NCI-H2107 treated with DMSO at 0.1 percent for 48 hours (cell line): Measurements from ENCODE around the gene ADAMTS15.

ENCODE experiments used
- DNase-seq: peaks from one replicate; lab custom pipeline; 2025; ENCODE audit not compliant: unreplicated experiment; lab: John Stamatoyannopoulos, UW

Gene ADAMTS15

DNA sequence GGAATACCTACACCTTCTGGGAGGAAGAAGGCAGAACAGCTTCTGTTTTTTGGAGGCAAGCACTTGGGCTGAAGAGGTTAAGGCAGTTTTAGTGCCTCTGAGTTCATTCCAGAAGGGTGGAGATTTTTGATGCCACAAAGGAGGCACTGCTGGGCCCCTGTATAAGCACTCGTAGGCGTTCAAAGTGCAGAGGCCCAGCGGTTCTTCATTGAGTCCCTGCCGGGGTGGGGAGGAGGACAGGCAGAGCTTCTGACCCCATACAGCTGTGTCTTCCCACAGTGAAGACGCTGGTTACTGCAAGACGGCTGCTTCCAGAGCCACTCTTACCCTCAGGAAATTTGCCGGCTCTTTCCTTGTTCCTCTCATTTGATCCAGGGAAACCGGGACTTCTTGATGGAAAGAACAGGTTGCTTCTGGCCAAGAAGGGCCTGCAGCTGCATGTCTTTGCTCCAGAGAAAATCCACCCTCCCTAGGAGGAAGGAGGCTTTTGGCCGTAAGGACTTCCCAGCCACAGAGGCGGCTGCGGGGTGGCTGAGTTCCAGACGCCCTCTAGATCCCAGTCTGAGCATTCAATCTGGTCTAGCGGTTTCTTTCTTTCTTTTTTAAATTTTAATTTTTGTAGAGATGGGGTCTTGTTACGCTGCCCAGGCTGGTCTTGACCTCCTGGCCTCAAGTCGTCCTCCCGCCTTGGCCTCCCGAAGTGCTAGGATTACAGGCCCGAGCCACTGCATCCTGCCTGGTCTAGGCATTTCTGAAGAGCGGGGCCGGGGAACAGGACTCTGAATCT, 9.4 kb downstream of the ADAMTS15 start:
- DNase-seq: no peak

DNA sequence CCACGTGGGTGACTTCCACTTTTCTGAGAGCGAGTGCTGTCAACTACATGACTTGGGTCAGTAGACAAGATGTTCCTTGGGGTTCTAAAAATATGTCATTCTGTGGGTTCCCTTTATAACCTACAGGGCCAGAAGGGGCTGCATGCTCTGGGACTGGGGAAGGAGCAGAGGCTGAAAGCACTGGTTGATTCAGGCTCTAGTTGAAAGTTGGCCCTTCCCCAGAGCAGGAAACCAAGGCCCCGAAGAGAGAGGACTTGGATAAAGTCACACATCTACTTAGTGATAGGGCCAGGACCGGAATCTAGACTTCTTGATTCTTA, 9.9 kb downstream of the ADAMTS15 start:
- DNase-seq: no peak

DNA sequence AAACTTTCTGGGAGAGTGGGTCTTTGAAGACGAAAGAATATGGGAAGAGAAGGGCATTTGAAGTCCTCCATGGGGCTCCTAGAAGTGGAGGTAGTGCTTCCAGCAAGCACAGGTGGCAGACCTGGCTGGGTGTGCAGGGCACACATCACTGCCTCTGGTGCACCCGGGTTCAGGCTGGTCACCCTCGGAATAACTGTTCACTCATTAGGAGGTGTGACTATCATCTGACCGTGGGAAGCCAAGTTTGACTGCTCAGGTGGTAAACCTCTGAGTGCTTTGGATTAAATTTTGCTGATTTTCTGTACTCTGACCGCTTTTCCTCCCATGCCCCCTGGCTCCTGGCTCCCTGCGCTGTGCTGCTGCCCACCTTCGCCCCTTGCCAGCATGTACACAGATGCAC, 11.1 kb downstream of the ADAMTS15 start:
- no peak for DNase-seq

DNA sequence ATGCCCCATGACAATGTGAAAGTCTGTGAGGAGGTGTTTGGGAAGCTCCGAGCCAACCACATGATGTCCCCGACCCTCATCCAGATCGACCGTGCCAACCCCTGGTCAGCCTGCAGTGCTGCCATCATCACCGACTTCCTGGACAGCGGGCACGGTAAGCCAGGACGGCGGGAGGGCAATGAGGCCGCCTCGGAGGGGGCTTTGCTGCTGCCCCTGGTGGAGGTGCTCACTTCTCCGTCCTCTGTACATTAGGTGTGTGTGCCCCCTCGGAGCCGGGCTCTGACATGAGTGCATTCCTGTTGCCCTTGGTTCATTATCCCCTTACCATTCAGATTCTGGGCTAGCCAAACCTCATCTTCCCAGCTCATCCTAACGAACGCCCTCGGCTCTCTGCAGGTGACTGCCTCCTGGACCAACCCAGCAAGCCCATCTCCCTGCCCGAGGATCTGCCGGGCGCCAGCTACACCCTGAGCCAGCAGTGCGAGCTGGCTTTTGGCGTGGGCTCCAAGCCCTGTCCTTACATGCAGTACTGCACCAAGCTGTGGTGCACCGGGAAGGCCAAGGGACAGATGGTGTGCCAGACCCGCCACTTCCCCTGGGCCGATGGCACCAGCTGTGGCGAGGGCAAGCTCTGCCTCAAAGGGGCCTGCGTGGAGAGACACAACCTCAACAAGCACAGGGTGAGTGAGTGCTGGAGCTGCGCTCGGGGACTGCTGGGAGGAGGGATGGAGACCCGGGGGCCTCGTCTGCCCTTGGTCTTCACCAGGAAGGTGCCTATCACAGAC, 13.8 kb downstream of the ADAMTS15 start:
- DNase-seq: no peak

DNA sequence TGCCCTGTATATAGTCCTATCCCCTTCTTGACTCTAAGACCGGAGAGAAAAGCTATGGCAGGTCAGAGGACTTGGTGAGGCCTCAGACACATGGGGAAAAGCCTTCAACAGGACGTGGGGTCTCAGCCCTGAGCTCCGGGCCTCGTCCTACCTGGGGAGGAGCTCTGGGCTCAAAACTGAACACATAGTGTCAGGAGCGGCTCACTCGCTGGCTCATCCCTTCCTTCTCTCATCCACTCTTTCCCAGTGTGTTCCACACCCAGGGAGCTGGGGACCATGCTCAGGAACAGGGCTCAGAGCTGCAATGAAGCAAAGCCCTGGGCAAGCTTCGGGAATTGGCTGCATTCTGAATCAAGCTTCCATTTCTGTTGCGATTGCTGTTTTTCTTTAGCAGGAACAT, 14.5 kb downstream of the ADAMTS15 start:
- no peak for DNase-seq

DNA sequence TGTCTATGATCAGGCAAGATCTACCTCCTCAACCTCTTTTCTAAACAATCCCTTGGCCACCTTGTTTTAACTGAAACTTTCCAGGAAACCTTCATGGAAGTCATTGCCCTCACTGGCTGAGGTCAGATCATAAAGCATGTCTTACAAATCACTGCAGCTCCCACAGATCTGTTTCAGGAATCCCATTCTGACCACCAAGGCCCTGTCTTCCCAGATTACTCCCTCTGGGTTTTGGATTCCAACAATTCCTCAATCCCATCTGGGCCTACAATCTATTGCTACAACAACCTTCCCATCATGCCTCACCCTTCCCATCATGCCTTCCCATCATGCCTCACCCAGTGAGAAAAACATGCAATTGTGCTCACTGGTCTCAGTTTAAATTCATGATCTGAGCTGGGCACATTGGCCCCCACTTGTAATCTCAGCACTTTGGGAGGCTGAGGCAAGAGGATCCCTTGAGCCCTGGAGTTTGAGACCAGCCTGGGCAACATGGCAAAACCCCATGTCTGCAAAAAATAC, 15.9 kb downstream of the ADAMTS15 start:
- DNase-seq: no peak

DNA sequence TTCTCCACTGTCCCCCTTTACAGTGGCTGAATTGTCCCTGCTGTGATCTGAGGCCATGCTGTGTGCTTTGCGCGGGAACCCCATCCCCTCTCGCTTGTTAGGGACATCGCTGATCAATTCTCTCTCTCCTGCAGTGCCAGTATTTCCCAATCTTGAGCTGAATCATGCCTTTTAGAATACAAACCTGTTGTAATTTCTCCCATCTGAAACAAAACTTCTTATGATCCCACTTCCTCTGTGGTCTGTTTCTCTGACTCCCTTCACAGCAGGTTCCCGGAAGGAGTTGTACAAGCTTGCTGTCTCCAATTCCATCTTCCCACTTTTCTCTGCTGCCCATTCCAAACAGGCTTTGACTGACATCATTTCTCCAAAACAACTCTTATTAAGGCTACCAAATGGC, 16.8 kb downstream of the ADAMTS15 start:
- DNase-seq: no peak

DNA sequence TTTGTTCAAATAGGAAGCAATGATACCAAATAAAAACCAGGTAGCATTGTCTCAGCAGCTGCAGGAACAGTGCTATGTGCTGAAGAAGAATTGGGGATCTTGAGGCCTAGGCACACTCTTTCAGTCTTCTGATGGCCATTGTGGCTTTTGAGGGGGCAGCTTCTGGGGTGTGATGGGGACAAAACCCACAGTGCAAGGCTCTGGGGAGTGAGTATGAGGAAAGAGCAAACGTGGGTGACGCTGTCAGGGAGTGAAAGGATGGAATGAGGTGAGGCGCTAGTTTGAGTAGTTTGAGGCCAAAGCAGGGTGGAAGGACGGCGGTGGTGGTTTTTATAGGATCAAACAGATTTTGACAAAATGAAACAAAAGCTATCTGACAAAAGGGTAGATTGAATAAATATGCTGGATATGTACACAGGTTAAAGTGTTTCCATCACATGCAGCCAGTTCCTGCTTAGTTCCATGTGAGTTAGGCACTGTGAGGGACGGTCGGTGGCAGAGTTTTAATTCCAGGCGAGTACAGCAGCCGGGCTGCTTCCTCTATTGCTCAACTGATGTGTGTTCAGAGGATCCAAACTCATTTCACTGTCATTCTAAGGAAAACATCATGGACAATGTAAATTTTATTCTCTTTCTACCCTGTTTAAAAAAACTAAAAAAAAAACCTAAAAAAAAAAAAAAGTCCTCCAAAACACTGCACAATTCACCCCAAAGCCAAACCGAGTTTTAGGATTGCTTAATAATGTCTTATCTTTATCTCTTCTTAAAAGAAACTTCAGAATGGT, 18.9 kb downstream of the ADAMTS15 start:
- DNase-seq: no peak

DNA sequence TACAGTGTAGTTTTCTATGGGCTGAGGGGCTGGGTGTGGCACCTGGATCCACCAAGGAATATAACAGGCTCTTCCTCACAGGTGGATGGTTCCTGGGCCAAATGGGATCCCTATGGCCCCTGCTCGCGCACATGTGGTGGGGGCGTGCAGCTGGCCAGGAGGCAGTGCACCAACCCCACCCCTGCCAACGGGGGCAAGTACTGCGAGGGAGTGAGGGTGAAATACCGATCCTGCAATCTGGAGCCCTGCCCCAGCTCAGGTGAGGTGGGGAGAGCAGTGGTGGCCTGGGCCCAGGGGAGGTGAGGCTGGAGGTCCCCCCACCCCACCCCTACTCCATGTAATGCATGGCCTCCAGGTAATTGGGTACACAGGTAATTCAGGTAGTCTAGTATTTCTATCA, 20.7 kb downstream of the ADAMTS15 start:
- no peak for DNase-seq

DNA sequence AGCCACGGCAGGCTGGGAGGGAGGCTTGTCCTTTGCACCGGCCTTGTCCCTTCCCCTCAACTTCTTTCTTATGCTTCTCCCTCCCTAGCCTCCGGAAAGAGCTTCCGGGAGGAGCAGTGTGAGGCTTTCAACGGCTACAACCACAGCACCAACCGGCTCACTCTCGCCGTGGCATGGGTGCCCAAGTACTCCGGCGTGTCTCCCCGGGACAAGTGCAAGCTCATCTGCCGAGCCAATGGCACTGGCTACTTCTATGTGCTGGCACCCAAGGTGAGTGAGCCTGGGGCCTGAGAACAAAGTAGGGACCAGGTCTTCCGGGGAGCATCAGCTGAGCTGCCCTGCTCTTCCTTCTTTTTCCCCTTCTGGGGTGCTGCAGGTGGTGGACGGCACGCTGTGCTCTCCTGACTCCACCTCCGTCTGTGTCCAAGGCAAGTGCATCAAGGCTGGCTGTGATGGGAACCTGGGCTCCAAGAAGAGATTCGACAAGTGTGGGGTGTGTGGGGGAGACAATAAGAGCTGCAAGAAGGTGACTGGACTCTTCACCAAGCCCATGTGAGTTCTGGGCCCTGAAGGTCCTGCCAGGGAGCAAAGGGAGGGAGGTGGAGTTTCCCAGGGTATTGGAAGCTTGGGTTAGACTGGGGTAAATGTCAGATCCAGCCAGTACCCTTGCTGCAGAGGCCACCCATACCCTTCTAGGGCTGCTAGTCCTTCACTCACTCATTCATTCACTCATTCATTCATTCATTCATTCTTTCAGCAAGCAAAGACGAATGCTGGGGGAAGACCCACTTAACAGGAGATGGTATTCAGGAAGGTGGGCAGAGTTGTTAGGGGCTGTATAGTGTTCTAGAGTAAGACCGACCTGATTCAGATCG, 22.6 kb downstream of the ADAMTS15 start:
- DNase-seq: no peak

DNA sequence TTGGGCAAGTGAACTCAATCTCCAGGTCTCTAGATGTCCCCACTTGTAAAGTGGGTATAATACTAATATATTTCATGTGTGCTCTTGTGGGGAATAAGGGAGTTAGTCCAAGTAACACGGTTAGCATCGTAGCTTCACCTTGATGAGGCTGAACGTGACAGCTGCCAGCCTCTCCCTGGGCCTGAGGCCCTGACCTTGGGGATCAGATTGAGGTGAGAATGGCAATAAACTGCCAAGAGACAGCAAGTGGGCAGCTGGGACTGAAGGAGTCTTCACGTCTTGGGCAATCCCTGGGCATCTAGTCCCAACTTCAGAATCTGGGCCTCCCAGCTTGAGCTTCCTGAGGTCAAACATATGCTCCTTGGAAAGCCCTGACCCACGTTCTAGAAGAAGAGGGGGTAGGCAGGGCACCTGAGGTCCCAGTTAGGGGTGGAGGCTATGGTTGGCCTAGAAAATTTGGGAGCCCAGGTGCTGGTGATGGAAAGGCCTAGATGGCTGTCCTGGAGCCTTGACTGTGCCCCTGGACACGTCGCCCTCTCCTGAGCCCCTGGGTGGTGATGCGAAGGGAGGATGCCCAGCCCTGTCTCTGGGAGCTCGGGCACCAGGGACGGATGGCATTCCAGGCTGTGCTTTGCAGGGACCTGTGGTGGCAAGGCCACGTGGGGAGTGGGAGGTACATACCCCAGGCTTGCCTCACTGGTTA, 23.4 kb downstream of the ADAMTS15 start:
- DNase-seq: no peak

DNA sequence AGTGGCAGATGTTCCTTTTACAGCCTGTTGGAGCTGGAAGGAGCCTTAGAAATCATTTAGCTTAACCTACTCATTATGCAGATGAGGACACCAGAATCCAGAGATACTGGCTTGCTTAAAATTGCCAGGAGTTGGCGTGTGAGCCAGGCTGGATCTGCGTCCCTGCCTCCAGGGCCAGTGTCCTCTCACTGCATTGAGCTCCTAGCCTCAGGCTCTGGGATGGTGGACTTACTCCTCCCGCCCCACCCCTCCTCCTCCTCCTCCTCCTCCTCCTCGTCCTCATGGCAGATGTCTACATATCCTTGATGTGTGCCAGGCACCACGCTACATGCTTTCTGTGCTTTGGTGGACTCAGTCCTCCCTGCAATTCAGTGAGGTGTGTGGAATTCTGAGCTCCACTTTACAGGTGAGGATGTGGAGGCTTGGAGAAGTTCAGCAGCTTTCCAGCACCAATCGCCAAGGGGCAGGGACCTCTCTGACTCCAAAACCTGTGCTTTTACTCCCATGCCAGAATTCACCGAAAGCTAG, 24.1 kb downstream of the ADAMTS15 start:
- DNase-seq: no peak

DNA sequence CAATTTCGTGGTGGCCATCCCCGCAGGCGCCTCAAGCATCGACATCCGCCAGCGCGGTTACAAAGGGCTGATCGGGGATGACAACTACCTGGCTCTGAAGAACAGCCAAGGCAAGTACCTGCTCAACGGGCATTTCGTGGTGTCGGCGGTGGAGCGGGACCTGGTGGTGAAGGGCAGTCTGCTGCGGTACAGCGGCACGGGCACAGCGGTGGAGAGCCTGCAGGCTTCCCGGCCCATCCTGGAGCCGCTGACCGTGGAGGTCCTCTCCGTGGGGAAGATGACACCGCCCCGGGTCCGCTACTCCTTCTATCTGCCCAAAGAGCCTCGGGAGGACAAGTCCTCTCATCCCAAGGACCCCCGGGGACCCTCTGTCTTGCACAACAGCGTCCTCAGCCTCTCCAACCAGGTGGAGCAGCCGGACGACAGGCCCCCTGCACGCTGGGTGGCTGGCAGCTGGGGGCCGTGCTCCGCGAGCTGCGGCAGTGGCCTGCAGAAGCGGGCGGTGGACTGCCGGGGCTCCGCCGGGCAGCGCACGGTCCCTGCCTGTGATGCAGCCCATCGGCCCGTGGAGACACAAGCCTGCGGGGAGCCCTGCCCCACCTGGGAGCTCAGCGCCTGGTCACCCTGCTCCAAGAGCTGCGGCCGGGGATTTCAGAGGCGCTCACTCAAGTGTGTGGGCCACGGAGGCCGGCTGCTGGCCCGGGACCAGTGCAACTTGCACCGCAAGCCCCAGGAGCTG, 24.8 kb downstream of the ADAMTS15 start:
- no peak for DNase-seq

DNA sequence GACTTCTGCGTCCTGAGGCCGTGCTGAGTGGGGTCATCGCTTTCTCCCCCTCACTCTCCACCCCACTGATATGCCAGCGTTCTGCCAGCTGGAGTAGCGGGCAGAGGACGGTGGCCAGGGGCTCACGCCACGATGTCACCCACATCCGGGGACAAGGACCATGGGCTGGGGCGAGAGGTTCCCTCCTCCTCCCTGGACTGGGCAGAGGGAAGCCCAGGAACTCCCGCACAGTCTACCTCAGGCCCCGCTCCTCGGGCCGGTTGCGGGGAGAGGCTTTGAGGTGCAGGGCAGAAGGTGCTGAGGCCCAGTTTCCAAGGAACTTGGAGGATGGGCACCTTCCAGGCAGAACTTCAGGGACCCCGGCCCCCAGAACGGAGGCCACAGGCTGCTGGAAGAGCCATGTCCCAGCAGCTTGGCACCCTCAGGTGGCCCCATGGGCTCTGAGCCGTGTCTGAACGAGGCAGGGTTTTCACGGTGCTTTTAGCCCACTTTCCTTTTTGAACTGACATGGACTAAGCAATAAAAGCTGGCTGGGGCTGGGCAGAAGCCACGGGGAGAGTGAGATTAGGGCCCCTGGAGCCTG, 25.4 kb downstream of the ADAMTS15 start:
- DNase-seq: no peak

DNA sequence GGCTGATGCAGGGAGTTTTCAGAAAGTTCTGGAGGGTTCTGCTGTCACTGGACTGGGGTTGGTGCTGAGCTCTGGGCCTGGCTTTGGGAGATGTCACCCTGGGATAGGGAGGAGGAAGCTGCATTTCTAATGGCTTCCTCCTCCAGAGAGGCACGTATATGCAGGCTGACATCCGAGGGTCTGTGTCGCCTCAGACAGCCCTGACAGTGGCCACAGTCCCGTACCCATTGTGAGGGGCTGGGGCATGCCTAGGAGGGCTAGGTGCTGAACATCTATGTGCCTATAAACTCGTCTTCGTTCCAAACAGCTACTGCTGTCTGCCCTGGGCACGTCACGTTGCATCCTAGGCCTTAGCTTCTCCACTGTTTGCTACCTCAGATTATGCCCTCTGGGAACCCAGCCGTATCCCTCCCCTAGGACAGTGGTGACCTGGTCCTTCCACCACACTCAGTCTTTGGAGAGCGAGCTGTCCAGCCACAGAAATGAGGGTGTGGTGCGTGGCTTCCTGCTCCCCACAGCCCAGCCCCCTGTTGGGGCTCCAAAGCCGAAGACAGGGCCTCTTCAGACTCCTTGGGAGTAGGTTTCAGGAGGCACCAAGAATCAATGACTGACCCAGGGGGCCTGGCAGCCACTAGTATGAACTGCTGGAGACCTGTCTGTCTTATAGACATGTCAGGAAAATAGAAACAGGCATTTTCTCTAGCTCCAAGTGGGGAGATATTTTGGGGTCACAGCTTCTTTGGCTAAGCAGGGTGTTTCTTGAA, 26.4 kb downstream of the ADAMTS15 start:
- DNase-seq: no peak

DNA sequence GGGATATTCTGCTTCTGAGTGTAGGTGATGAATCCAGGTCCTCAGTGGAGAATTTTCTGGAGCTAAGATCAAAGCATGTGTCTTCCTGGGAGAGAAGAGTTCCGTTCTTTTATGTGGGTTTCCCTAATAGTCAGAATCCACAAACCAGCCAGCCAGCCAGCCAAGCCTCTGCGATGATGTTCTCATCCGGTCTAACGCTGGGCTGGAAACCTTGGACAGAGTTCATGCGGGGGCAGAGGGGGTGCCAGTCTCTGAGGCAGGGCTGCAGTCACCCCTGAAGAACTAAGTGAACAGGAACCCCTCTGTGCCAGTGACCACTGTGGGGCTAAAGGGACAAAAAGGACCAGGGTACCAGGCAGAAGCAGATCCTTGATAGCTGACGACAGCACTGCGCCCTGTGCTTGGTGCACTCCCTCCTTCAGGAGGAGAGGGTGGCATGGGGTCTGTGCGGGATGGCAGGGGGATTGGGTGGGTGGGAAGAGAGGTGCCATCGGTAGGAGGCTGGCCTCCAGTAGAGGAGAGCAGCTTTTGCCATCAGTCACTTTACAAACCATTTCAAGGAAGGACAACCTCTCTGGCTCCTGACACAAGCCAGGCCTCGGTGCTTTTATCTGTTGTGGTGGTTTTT, 27.1 kb downstream of the ADAMTS15 start:
- no peak for DNase-seq

DNA sequence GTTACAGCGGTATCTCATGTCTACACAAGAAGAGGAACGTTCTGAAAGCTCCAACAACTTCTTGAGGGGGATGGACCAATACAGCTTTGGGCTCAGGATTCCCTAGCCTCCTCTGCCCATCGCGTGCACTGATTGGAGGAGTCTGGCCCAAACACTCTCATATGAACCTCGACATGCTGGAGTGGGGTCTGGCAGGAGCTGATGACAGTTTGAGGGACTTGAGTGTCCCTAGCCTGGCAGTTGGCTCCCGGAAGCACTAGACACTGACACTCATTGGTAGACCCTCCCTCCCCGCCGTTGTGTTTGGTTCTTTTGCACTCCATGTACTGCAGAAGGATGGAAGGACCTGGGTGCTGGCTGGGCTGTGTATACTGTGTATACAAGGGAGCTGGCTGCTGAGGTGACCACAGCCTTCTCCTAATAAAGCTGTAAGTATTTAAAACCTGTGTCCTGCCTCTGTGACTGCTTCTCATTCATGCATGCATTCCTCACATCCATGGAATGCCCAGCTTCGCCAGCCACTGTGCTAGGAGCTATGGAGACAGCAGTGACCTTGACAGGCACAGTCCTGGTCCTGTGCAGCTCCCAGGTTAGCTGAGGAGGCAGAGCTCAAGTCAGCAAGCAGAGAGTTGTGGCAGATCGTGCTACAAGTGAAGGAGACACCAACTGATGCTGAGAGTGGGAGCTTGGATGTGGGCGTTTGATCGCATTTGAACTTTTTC, 27.9 kb downstream of the ADAMTS15 start:
- no peak for DNase-seq
